HG02852 (cell line): Measurements from ENCODE around the gene RNU5B-1.
"Not testable (repeated sequence)": the region's sequence is repeated elsewhere in the genome, so short reads cannot be mapped to it uniquely, and the experiment has no call there.

ENCODE experiments used
- ATAC-seq: cut with Tn5 transposase; IDR thresholded peaks from one replicate; pipeline ENCODE4 v1.9.1; 2021; ENCODE audit warnings: mild to moderate bottlenecking, moderate library complexity; ENCODE audit not compliant: unreplicated experiment

Gene RNU5B-1

GRCh38 chr15:65339920-65340319 lies 35.4 kb downstream of the RNU5B-1 start:
- no peak for ATAC-seq

DNA sequence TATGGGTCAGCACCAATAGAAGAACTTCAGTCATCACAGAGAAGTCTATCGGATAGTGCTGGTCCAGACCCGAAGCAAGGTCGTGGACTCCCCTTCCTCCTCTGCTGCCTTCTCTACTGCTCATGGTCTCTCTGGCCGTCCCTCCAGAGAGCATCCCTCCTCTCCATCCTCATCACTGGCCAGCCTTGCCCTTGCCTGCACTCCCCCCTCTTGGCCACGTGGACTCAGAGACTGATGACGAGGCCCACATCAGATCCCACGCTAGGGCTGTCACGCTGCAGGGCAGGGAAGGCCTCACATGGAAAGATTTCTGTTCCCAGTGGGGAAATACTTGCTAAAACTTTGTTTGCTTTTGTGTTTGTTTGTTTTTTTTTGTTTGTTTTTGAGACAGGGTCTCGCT lies 38.0 kb downstream of the RNU5B-1 start:
- no peak for ATAC-seq

DNA sequence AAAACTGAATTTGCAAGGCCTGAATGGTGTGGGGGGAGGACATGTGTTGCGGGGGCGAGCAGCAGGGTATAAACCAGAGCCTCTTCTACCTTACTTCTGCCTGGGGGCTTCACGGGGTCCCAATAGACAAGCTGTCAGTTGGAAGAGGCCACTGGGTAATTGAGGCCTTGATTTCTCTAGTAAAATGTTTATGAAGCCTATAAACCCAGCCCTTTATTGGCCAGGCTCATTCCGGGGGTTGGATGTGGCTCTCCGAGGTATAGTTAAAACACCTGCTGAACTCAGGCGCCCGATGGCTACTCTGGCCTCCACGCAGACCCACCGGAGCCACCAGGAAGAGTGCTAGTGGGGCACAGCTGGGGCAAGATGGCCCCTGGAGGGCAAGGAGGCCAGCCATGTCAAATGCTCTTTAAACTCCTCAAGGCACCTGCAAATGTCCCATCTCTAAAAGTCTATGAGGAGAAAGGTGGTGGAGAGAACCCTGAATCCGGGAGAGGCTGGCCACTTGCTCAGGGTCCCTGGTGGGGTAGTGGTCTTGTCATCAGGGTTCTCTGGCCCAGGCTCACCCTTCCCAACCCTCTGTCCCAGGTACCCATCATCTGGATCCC lies 39.0 kb downstream of the RNU5B-1 start:
- no peak for ATAC-seq

DNA sequence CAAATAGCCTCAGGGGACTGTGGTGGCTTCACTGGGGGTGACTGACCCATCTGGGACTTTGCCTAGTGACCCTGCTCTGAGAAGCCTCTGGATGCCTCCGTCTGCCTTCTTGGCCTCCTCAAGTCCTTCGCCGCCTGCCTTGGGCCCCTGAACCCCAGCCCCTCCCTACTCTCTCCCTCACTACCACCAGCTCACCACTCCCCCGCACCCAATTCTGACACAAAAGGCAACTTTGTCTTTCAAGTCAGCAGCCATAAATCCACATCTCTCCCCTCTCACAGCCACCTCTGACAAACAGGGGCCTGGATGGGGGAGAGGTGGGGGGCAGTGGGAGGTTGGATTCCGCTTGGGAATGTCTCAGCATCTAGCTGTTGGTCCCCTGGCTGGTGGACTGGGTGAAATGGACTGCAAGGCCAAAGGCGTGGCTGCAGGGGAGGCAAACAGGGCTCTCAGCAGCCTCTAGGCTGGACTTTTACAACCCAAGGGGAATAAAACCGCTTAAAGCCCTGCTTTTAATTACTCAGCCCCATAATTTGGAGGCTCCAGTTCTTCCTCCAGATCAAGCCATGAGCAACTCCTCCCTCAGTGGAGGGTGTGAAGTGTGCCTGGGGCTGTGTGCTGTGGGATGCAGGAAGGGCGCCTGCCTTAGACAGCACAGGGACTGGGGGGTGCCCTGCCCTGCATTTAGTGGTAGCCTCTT lies 39.9 kb downstream of the RNU5B-1 start:
- ATAC-seq, result no peak

- no peak for ATAC-seq
Measured at GRCh38 chr15:65344914-65345275, 40.4 kb downstream of the RNU5B-1 start.

DNA sequence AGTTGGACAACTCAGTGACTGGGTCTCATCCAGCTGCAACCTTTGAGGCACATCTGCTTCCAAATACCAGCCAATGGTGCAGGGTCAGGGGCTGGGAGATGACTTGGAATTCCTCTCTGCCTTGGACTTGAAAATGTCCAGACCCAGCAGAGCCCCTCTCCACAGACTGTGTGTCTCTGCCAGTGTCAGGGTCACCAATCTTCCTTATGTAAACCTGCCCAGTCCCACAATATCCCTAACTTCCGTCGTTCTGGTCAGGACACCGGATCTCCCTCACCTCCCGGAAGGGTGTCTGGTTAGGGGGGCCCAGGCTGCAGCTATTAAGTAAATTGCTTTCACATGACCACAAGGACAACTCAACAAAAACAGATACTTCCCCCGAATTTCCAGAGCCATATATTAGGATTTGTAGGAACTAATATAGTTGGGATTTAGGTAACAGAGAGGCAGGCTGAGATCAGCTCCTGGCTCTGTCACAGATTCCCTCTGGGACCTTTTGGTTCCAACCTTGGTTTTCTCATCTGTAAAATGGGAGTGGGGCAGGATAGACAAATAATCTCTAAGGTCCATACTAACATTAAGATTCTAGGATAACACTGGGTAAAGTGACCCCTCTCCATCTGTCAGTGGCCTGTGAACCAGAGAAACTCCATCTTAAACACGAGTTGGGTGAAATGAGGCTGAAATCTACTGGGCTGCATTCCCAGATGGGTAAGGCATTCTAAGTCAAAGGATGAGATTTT lies 42.5 kb downstream of the RNU5B-1 start:
- no peak for ATAC-seq

GRCh38 chr15:65347756-65348155 lies 43.3 kb downstream of the RNU5B-1 start:
- ATAC-seq, result not testable (repeated sequence)

GRCh38 chr15:65349338-65349737 lies 44.9 kb downstream of the RNU5B-1 start:
- ATAC-seq, result no peak

- ATAC-seq, result not testable (repeated sequence)
Measured at GRCh38 chr15:65351972-65352371, 47.5 kb downstream of the RNU5B-1 start.
